PFSK-1 (cell line): ENCODE data around the gene CCDC158.
A peak's percentile ranks its signal among the peaks of the same experiment; 100 is the strongest.

Experiments used
- FOXP2 ChIP-seq: optimal IDR thresholded peaks from 2 replicates; pipeline ENCODE3; 2011; ENCODE audit warnings: borderline replicate concordance, control low read depth, inconsistent platforms; ENCODE audit not compliant: insufficient read depth; ENCODE audit errors: extremely low read length, extremely low read depth
- POLR2AphosphoS5 ChIP-seq: IDR thresholded peaks from 2 replicates; pipeline ENCODE4 v1.6.1; 2012; ENCODE audit warnings: low read depth, mild to moderate bottlenecking, control low read depth, low read length, moderate library complexity
- REST ChIP-seq, 2 experiments: IDR thresholded peaks; 2 replicates each; pipeline versions ENCODE4 v1.6.1 to v1.8.0; 2011 to 2012; ENCODE audit warnings: low read depth in 2 of 2, low read length in 2 of 2, control low read depth in 1 of 2, inconsistent platforms in 1 of 2, mild to moderate bottlenecking in 1 of 2, moderate library complexity in 1 of 2; ENCODE audit not compliant: insufficient read depth in 1 of 2
- SIN3A ChIP-seq: IDR thresholded peaks from 2 replicates; pipeline ENCODE4 v1.6.1; 2012; ENCODE audit warnings: mild to moderate bottlenecking, low read length, moderate library complexity, borderline replicate concordance; ENCODE audit not compliant: insufficient read depth
- TAF1 ChIP-seq: IDR thresholded peaks from 2 replicates; pipeline ENCODE4 v1.6.1; 2012; ENCODE audit warnings: low read length, control low read depth, borderline replicate concordance; ENCODE audit not compliant: insufficient read depth

Gene CCDC158

GRCh38 chr4:76410636-76411035 is 10.3 kb downstream of the CCDC158 start:
- no peak for TF ChIP-seq SIN3A

- TF ChIP-seq SIN3A, result no peak
- TF ChIP-seq TAF1, result no peak
- no peak for TF ChIP-seq FOXP2
- TF ChIP-seq REST (IDR thresholded peaks at IDR 0.05; ENCODE audit: insufficient read depth in 1 of 2, low read depth in 2 of 2, low read length in 2 of 2), result no peak
- TF ChIP-seq POLR2AphosphoS5, result no peak
These were observed 13.4 kb downstream of the CCDC158 start for GRCh38 chr4:76407440-76408119.

GRCh38 chr4:76406081-76406480 is 14.9 kb downstream of the CCDC158 start:
- TF ChIP-seq REST (IDR thresholded peaks at IDR 0.05; ENCODE audit: insufficient read depth in 1 of 2, low read depth in 2 of 2, low read length in 2 of 2) (no peak), TAF1 (no peak), SIN3A (no peak), POLR2AphosphoS5 (no peak), FOXP2 (no peak)

GRCh38 chr4:76401654-76402053 is 19.3 kb downstream of the CCDC158 start:
- no peak for TF ChIP-seq REST (IDR thresholded peaks at IDR 0.05; ENCODE audit: insufficient read depth in 1 of 2, low read depth in 2 of 2, low read length in 2 of 2)
- TF ChIP-seq SIN3A, result no peak
- TF ChIP-seq FOXP2, result no peak
- TF ChIP-seq TAF1, result no peak
- no peak for TF ChIP-seq POLR2AphosphoS5

GRCh38 chr4:76388160-76388908 is 32.6 kb downstream of the CCDC158 start:
- TF ChIP-seq REST (IDR thresholded peaks at IDR 0.05; ENCODE audit: insufficient read depth in 1 of 2, low read depth in 2 of 2, low read length in 2 of 2) (peak in 1 of 2 experiments; percentile 41; a peak in 1 of 4 replicates), SIN3A (no peak)
